ENCODE data around the gene PDIK1L.

The PDIK1L gene

GRCh38 chr1:26111530-26112406 is at the start of gene PDIK1L:
PDIK1L (plus strand) TSS chr1:26111824; CDS start chr1:26114309, 2,485 bp downstream.
- DNase-seq = peak; percentile 93 to 96

- no peak for DNase-seq
Measured at GRCh38 chr1:26064553-26064952, 47.1 kb upstream of the PDIK1L start.

- no peak for DNase-seq
Measured at GRCh38 chr1:26066160-26066559, 45.5 kb upstream of the PDIK1L start.

GRCh38 chr1:26066857-26067256 is 44.8 kb upstream of the PDIK1L start:
- DNase-seq = no peak

- DNase-seq = no peak
Measured at GRCh38 chr1:26067432-26067911, 44.2 kb upstream of the PDIK1L start, which contains the start of gene TRIM63. TRIM63 (minus strand) TSS chr1:26067630; CDS start chr1:26067494, 136 bp downstream.

GRCh38 chr1:26069941-26070295 is 41.7 kb upstream of the PDIK1L start:
- DNase-seq = no peak

- DNase-seq = no peak
Measured at GRCh38 chr1:26070296-26070962, 41.2 kb upstream of the PDIK1L start.

GRCh38 chr1:26070963-26071342 is 40.7 kb upstream of the PDIK1L start:
- no peak for DNase-seq

GRCh38 chr1:26072305-26072704 is 39.3 kb upstream of the PDIK1L start:
- no peak for DNase-seq

GRCh38 chr1:26075421-26076144 is 36.0 kb upstream of the PDIK1L start:
- no peak for DNase-seq

- no peak for DNase-seq
Measured at GRCh38 chr1:26077524-26077923, 34.1 kb upstream of the PDIK1L start.

GRCh38 chr1:26078286-26079177 is 33.1 kb upstream of the PDIK1L start:
- DNase-seq = no peak

- no peak for DNase-seq
Measured at GRCh38 chr1:26079178-26079563, 32.5 kb upstream of the PDIK1L start.

GRCh38 chr1:26079960-26080814 is 31.4 kb upstream of the PDIK1L start:
- no peak for DNase-seq

- no peak for DNase-seq
Measured at GRCh38 chr1:26081267-26082019, 30.2 kb upstream of the PDIK1L start.

- no peak for DNase-seq
Measured at GRCh38 chr1:26082020-26082350, 29.6 kb upstream of the PDIK1L start.

- no peak for DNase-seq
Measured at GRCh38 chr1:26083208-26083607, 28.4 kb upstream of the PDIK1L start.

GRCh38 chr1:26084091-26084561 is 27.5 kb upstream of the PDIK1L start:
- DNase-seq = no peak

GRCh38 chr1:26084844-26085243 is 26.8 kb upstream of the PDIK1L start:
- no peak for DNase-seq

GRCh38 chr1:26089125-26089524 is 22.5 kb upstream of the PDIK1L start:
- DNase-seq = no peak

- no peak for DNase-seq
Measured at GRCh38 chr1:26090893-26091292, 20.7 kb upstream of the PDIK1L start.

All from CD4-positive, alpha-beta T cell treated with Interferon alpha-2 for 1 hour (primary cell).